B cell (primary cell): ENCODE measurements around the gene FAM131C. TPM values are rescaled to one million over a fixed set of nuclear protein-coding genes. Genes with fewer than 3 reads are reported as not detected.

ENCODE experiments used
- ATAC-seq: fragments of 200-7000 bp; cut with Tn5 transposase; one replicate; pipeline ENCODE4 v1.10.0; 2021; ENCODE audit warnings: low read depth, mild to moderate bottlenecking, moderate number of reproducible peaks, moderate library complexity
- CTCF ChIA-PET: fragments of 350-600 bp; sonication (Branson Sonifier 250); formaldehyde crosslinking; loops from one replicate; lab custom pipeline; 2021; ENCODE audit warnings: antibody characterized with exemption, inconsistent platforms; lab: Charles Lee
- POLR2A ChIA-PET: fragments of 350-600 bp; sonication (Branson Sonifier 250); formaldehyde crosslinking; loops from one replicate; lab custom pipeline; 2021; ENCODE audit warnings: antibody characterized with exemption; lab: Charles Lee
- DNase-seq: peaks from one replicate; pipeline ENCODE4 v3.0.0; 2013
- H2AFZ ChIP-seq: 2 replicates; pipeline ENCODE4 v1.6.1; 2012; ENCODE audit warnings: mild to moderate bottlenecking, low read depth, low read length; ENCODE audit not compliant: insufficient read depth, poor library complexity, severe bottlenecking
- H3K27ac ChIP-seq, 2 donors: 1 replicate in 1 of 2; 2 replicates in 1 of 2; pipeline ENCODE4 v1.5.1; 2012 to 2013; ENCODE audit warnings: low read length in 2 of 2, mild to moderate bottlenecking in 2 of 2, moderate library complexity in 1 of 2
- H3K27me3 ChIP-seq, 4 experiments: fragments of 200-600 bp in 1 of 4; sonication (generic) in 1 of 4; replicated peaks in 1 of 4; 1 replicate in 2 of 4; 2 replicates in 2 of 4; pipeline versions ENCODE4 v1.6.1 to v1.7.0; 2013 to 2016; ENCODE audit warnings: low read length in 3 of 4, mild to moderate bottlenecking in 2 of 4, mixed read lengths in 1 of 4, moderate library complexity in 1 of 4; ENCODE audit not compliant: insufficient read depth in 4 of 4, control insufficient read depth in 3 of 4; ENCODE audit errors: control extremely low read depth in 1 of 4
- H3K36me3 ChIP-seq, 2 experiments: replicated peaks in 1 of 2; 1 replicate in 1 of 2; 2 replicates in 1 of 2; pipeline versions ENCODE4 v1.6.1 to v1.7.1; 2013; ENCODE audit warnings: low read length in 1 of 2; ENCODE audit not compliant: insufficient read depth in 2 of 2, control insufficient read depth in 1 of 2; ENCODE audit errors: control extremely low read depth in 1 of 2, extremely low read depth in 1 of 2
- H3K4me1 ChIP-seq, 2 donors: fragments of 200-600 bp in 1 of 2; sonication (generic) in 1 of 2; 1 replicate in 1 of 2; 2 replicates in 1 of 2; pipeline versions ENCODE4 v1.5.1 to v1.6.1; 2013 to 2017; ENCODE audit warnings: low read length in 2 of 2; ENCODE audit not compliant: control insufficient read depth in 2 of 2, insufficient read depth in 2 of 2
- H3K4me2 ChIP-seq: replicated peaks from 2 replicates; pipeline ENCODE3; 2012; ENCODE audit warnings: mild to moderate bottlenecking, low read depth, low read length; ENCODE audit not compliant: poor library complexity, severe bottlenecking
- H3K4me3 ChIP-seq, 5 experiments: fragments of 200-600 bp in 1 of 5; sonication (generic) in 1 of 5; 1 replicate in 3 of 5; 2 replicates in 2 of 5; pipeline versions ENCODE4 v1.5.1 to v1.7.0; 2011 to 2016; ENCODE audit warnings: low read length in 4 of 5, mild to moderate bottlenecking in 4 of 5, low read depth in 2 of 5, control low read depth in 1 of 5, moderate library complexity in 1 of 5; ENCODE audit not compliant: insufficient read depth in 1 of 5; ENCODE audit errors: control extremely low read depth in 1 of 5, extremely low read depth in 1 of 5
- H3K79me2 ChIP-seq: fragments of 200-600 bp; sonication (generic); one replicate; pipeline ENCODE4 v1.6.0; 2016; ENCODE audit warnings: low read length; ENCODE audit not compliant: control insufficient read depth, insufficient read depth
- H3K9ac ChIP-seq: fragments of 200-600 bp; sonication (generic); 2 replicates; pipeline ENCODE4 v1.6.1; 2017; ENCODE audit warnings: mild to moderate bottlenecking, low read length, moderate library complexity
- H3K9me3 ChIP-seq, 3 donors: one replicate each; pipeline versions ENCODE4 v1.6.1 to v1.7.1; 2013; ENCODE audit warnings: low read length in 2 of 3; ENCODE audit not compliant: control insufficient read depth in 2 of 3, insufficient read depth in 1 of 3; ENCODE audit errors: control extremely low read depth in 1 of 3
- H4K20me1 ChIP-seq: 2 replicates; pipeline ENCODE4 v1.6.0; 2012; ENCODE audit warnings: mild to moderate bottlenecking, low read length; ENCODE audit not compliant: insufficient read depth, control insufficient read depth, poor library complexity, severe bottlenecking
- H3K27ac Mint-ChIP-seq: one replicate; pipeline ENCODE4 v1.8.0; 2021; ENCODE audit warnings: mixed read lengths
- H3K27me3 Mint-ChIP-seq: one replicate; pipeline ENCODE4 v1.8.0; 2021; ENCODE audit warnings: mixed read lengths
- H3K4me1 Mint-ChIP-seq: one replicate; pipeline ENCODE4 v1.8.0; 2021; ENCODE audit warnings: mixed read lengths
- H3K4me3 Mint-ChIP-seq: one replicate; pipeline ENCODE4 v1.8.0; 2021; ENCODE audit warnings: mixed read lengths
- H3K9me3 Mint-ChIP-seq: one replicate; pipeline ENCODE4 v1.8.0; 2022; ENCODE audit warnings: mixed read lengths; ENCODE audit not compliant: insufficient read depth
- EZH2 ChIP-seq: IDR thresholded peaks from 2 replicates; pipeline ENCODE4 v1.6.1; 2012; ENCODE audit warnings: borderline replicate concordance, low read depth, mild to moderate bottlenecking, moderate library complexity, low read length; ENCODE audit not compliant: insufficient read depth, poor library complexity, severe bottlenecking
- WGBS: methylation state at CpG from one replicate; pipeline ENCODE4 v1.1.5; 2013; ENCODE audit warnings: missing lambda C conversion rate; ENCODE audit not compliant: insufficient coverage; 5-methylcytosine and 5-hydroxymethylcytosine counted together
- intact Hi-C: fragments of 100-400 bp; cut with micrococcal nuclease; formaldehyde crosslinking; loops from one replicate; pipeline ENCODE4 v1.10.0; 2022
- polyA plus RNA-seq: library from polyadenylated mRNA; depleted of rRNA; stranded (reverse); fragments of >200 nt; gene quantifications from 2 replicates; pipeline ENCODE4 v1.2.3, GENCODE V29; 2012
- total RNA-seq, 2 donors: library from RNA; stranded (reverse); fragments of 120-200 nt in 1 of 2; gene quantifications; 1 replicate in 1 of 2; 2 replicates in 1 of 2; pipeline versions ENCODE4 v1.2.3 to v1.2.4, GENCODE V29; 2013 to 2022
- TF ChIP-seq, protein P1 (sequence below): fragments of 200-600 bp; IDR thresholded peaks from one replicate; pipeline ENCODE4 v1.8.0; 2022; ENCODE audit warnings: antibody characterized with exemption, mild to moderate bottlenecking

FAM131C gene
- total and polyA plus RNA-seq, 2 donors (not counting 1 experiment from before 2014, with no cell fraction given) = 0.37 TPM; not detected in 1

DNA sequence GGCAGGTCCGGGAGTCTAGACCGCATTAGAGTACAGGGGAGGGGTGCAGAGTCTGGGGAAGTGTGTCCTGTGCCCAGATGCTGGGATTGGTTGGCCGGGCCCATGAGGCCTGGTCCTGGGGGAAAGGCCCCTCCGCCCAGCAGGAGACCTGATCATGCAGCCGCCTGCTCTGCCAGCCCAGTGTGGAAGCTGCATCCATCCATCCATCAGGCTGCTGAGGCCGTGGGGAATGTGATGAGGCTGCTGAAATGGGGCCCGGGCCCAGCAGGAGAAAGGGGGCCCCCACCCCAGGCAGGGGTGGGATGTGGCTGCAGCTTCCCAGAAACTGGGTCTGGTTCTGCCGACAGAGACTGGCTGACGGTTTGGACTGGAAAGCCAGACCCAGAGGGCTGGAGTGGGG, 45.3 kb upstream of the FAM131C start:
- Histone ChIP-seq H2AFZ (no peak overlapping the region), H3K4me2 (no peak overlapping the region), H3K4me1 (no peaks in the 10 kb centered on the region), H3K9me3 (peaks cover 0 to 4% (median 0%) of the 10 kb centered on the region in 3 donors), H4K20me1 (no peaks in the 10 kb centered on the region), H3K4me3 (no peak overlapping the region), H3K9ac (no peak overlapping the region), H3K36me3 (no peaks in the 10 kb centered on the region), H3K27ac (no peak overlapping the region), H3K79me2 (no peaks in the 10 kb centered on the region), H3K27me3 (peaks cover 0 to 16% (median 2%) of the 10 kb centered on the region in 4 experiments)
- H3K27ac Mint-ChIP-seq = no peak overlapping the region
- H3K9me3 Mint-ChIP-seq = no peaks in the 10 kb centered on the region
- H3K4me3 Mint-ChIP-seq = no peak overlapping the region
- 85% methylated on average over 7 of the region's 9 CpGs for WGBS
- TF ChIP-seq, protein P1, sequence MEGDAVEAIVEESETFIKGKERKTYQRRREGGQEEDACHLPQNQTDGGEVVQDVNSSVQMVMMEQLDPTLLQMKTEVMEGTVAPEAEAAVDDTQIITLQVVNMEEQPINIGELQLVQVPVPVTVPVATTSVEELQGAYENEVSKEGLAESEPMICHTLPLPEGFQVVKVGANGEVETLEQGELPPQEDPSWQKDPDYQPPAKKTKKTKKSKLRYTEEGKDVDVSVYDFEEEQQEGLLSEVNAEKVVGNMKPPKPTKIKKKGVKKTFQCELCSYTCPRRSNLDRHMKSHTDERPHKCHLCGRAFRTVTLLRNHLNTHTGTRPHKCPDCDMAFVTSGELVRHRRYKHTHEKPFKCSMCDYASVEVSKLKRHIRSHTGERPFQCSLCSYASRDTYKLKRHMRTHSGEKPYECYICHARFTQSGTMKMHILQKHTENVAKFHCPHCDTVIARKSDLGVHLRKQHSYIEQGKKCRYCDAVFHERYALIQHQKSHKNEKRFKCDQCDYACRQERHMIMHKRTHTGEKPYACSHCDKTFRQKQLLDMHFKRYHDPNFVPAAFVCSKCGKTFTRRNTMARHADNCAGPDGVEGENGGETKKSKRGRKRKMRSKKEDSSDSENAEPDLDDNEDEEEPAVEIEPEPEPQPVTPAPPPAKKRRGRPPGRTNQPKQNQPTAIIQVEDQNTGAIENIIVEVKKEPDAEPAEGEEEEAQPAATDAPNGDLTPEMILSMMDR = no peak
- TF ChIP-seq EZH2 = no peak
- POLR2A ChIA-PET = no interaction called here
- no peak for ATAC-seq
- CTCF ChIA-PET = no interaction called here
- H3K27me3 Mint-ChIP-seq = peaks cover 27% of the 10 kb centered on the region
- H3K4me1 Mint-ChIP-seq = no peaks in the 10 kb centered on the region
- intact Hi-C loops = no loop called here
- DNase-seq = no peak

DNA sequence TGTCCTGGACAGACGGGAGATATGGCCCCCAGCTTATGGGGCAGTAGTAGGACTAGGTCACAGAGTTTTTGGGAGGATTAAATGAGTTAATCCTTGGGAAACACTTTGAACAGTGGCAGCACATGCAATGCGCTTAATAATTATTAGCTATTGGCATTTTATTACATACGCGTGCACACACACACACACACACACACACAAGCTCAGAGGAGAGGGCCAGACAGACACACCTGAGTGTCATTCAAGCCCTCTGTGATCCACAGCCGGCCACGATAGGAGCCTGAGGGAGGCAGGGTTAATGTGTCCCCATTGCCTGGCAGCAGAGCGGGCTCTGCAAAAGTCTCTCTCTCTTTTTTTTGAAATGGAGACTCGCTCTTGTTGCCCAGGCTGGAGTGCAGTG, 44.5 kb upstream of the FAM131C start:
- Histone ChIP-seq H3K9ac (no peak overlapping the region), H2AFZ (no peak overlapping the region), H3K4me2 (no peak overlapping the region), H3K27me3 (peaks cover 0 to 16% (median 2%) of the 10 kb centered on the region in 4 experiments), H3K4me1 (no peaks in the 10 kb centered on the region), H4K20me1 (no peaks in the 10 kb centered on the region), H3K36me3 (no peaks in the 10 kb centered on the region), H3K9me3 (peaks cover 0 to 4% (median 0%) of the 10 kb centered on the region in 3 donors), H3K4me3 (no peak overlapping the region), H3K79me2 (no peaks in the 10 kb centered on the region), H3K27ac (no peak overlapping the region)
- no peaks in the 10 kb centered on the region for H3K9me3 Mint-ChIP-seq
- WGBS = 100% methylated on average over 3 of the region's 8 CpGs
- ATAC-seq = no peak
- H3K4me3 Mint-ChIP-seq = no peak overlapping the region
- CTCF ChIA-PET = interaction anchor here (0.7 kb wide), 1 partner anchor 127 kb away, joined by 3 read pairs; no protein-coding TSS in a partner anchor
- POLR2A ChIA-PET = interaction anchor here (0.6 kb wide), 1 partner anchor 33 kb away, joined by 3 read pairs; no protein-coding TSS in a partner anchor
- H3K27ac Mint-ChIP-seq = no peak overlapping the region
- TF ChIP-seq EZH2 = no peak
- intact Hi-C loops = no loop called here
- no peaks in the 10 kb centered on the region for H3K4me1 Mint-ChIP-seq
- no peak for DNase-seq
- peaks cover 22% of the 10 kb centered on the region for H3K27me3 Mint-ChIP-seq
